HEK293T (cell line): ENCODE measurements around the gene GPHA2.

ENCODE experiments used
- CTCF ChIA-PET: fragments of 350-600 bp; formaldehyde crosslinking; extraction: SDS; loops from one replicate; lab custom pipeline; 2021; ENCODE audit warnings: antibody characterized with exemption, inconsistent platforms; lab: Yijun Ruan, JAX
- POLR2A ChIA-PET: fragments of 350-600 bp; formaldehyde crosslinking; extraction: SDS; loops from one replicate; lab custom pipeline; 2020; ENCODE audit warnings: antibody characterized with exemption, inconsistent platforms; lab: Yijun Ruan, JAX
- DNase-seq: peaks from one replicate; pipeline ENCODE4 v3.0.0; 2012; ENCODE audit warnings: mixed read lengths; ENCODE audit errors: extremely low spot score
- ARNT ChIP-seq: fragments of 450-650 bp; IDR thresholded peaks from 2 replicates; pipeline ENCODE4 v1.6.1; 2017; ENCODE audit warnings: mild to moderate bottlenecking
- BHLHE40 ChIP-seq: fragments of 450-650 bp; IDR thresholded peaks from 2 replicates; pipeline ENCODE4 v1.6.1; 2016; ENCODE audit warnings: mild to moderate bottlenecking, moderate library complexity, borderline replicate concordance
- CTBP1 ChIP-seq: fragments of 450-650 bp; IDR thresholded peaks from 2 replicates; pipeline ENCODE4 v1.6.1; 2016; ENCODE audit warnings: borderline replicate concordance
- ELF4 ChIP-seq: fragments of 450-650 bp; IDR thresholded peaks from 2 replicates; pipeline ENCODE4 v1.6.1; 2017; ENCODE audit warnings: antibody characterized with exemption
- FOXA1 ChIP-seq: fragments of 450-650 bp; IDR thresholded peaks from 2 replicates; pipeline ENCODE4 v1.6.1; 2016; ENCODE audit warnings: mild to moderate bottlenecking
- FOXK2 ChIP-seq: fragments of 450-650 bp; IDR thresholded peaks from 2 replicates; pipeline ENCODE4 v1.6.1; 2016; ENCODE audit warnings: mild to moderate bottlenecking
- FOXM1 ChIP-seq: fragments of 450-650 bp; IDR thresholded peaks from 2 replicates; pipeline ENCODE4 v1.6.1; 2017; ENCODE audit warnings: mild to moderate bottlenecking, borderline replicate concordance
- HDGF ChIP-seq: fragments of 450-650 bp; IDR thresholded peaks from 2 replicates; pipeline ENCODE4 v1.6.1; 2017; ENCODE audit warnings: antibody characterized with exemption, borderline replicate concordance
- L3MBTL2 ChIP-seq: fragments of 450-650 bp; conservative IDR thresholded peaks from 2 replicates; pipeline ENCODE4 v1.6.1; 2016; ENCODE audit warnings: mild to moderate bottlenecking
- LEF1 ChIP-seq: fragments of 450-650 bp; IDR thresholded peaks from 2 replicates; pipeline ENCODE4 v1.6.1; 2017; ENCODE audit warnings: mild to moderate bottlenecking, borderline replicate concordance
- NFRKB ChIP-seq: fragments of 450-650 bp; IDR thresholded peaks from 2 replicates; pipeline ENCODE4 v1.6.1; 2016; ENCODE audit warnings: mild to moderate bottlenecking, moderate library complexity
- SP1 ChIP-seq: fragments of 450-650 bp; IDR thresholded peaks from 2 replicates; pipeline ENCODE4 v1.6.1; 2017
- SUZ12 ChIP-seq: fragments of 450-650 bp; IDR thresholded peaks from 2 replicates; pipeline ENCODE4 v1.6.1; 2016; ENCODE audit warnings: mild to moderate bottlenecking
- TARDBP ChIP-seq: fragments of 450-650 bp; IDR thresholded peaks from 2 replicates; pipeline ENCODE4 v1.6.1; 2016
- ZNF384 ChIP-seq: fragments of 450-650 bp; IDR thresholded peaks from 2 replicates; pipeline ENCODE4 v1.6.1; 2016
- TF ChIP-seq, protein P1 (sequence below): fragments of 450-650 bp; IDR thresholded peaks from 2 replicates; pipeline ENCODE4 v1.6.1; 2016

Gene GPHA2

DNA sequence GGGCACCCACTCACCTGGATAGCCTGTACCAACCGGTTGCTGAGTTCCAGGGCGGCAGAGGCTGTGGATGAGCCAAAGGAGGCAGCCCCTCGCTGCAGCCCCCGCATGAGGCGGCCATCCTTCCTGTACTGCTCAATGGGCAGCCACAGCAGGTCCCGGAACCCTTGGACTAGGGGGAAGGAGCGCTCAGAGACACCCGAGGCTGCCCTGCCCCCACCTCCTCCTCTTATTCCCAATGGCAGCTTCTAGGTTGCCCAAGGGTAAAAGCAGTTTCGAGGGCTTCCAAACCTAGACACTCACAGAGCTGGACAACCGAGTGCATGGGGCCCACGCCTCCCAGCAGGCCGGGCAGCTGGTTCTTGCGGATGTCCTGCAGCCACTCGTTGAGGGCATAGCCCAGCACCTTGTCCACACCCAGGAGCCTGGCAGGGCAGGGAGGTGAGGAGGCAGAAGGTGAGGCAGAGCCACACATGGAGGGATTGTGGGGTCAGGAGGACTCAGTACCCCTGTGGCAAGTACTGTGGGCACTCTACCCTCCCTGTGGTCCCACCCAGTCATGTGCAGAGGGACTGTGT lies 39.2 kb downstream of the GPHA2 start:
- CTCF ChIA-PET: interaction anchor here (0.6 to 0.9 kb wide), 3 partner anchors 8 to 50 kb away, joined by 3 read pairs; no protein-coding TSS in a partner anchor
- POLR2A ChIA-PET: interaction anchor here (0.6 kb wide), 1 partner anchor 100 kb away, joined by 3 read pairs; the partner anchor contains the start of gene BATF2
- no peak for TF ChIP-seq SP1
- DNase-seq: no peak

DNA sequence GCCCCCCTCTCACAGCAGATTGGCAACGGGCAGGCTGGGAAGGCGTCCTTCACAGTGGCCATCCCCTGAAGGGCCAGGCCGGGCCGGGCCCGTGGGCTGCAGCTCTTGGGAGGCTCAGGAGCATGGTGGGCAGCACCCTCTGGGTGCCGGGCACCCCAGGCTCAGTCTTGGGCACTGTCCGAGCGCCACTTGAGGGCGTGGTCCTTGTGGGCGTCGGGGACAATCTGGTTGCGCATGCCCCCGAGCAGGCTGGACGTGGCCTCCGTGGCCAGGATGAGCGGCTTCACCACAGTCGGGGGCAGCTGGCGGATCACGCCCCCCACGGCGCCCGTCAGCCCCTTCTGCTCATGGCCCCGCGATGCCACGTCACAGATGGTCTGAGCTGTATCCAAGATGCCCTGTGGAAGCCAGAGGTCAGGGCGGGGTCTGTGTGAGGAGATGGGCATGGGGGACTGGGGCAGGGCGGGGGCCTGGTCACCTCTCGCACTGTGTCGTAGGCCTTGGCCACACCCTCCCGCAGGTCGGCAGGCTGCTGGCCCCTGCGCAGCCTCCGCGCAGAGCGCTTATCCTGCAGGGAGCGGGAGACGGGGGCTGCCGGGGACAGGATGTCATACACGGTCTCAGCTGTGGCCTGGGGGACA lies 40.8 kb downstream of the GPHA2 start:
- DNase-seq: no peak
- CTCF ChIA-PET: interaction anchor here (0.6 to 0.9 kb wide), 2 partner anchors 46 to 133 kb away, joined by 4 read pairs; no protein-coding TSS in a partner anchor
- TF ChIP-seq ZNF384 (no peak), FOXM1 (no peak), FOXA1 (no peak)
- POLR2A ChIA-PET: interaction anchor here (0.8 kb wide), 1 partner anchor 116 kb away, joined by 3 read pairs; the partner anchor contains the start of gene SF1

DNA sequence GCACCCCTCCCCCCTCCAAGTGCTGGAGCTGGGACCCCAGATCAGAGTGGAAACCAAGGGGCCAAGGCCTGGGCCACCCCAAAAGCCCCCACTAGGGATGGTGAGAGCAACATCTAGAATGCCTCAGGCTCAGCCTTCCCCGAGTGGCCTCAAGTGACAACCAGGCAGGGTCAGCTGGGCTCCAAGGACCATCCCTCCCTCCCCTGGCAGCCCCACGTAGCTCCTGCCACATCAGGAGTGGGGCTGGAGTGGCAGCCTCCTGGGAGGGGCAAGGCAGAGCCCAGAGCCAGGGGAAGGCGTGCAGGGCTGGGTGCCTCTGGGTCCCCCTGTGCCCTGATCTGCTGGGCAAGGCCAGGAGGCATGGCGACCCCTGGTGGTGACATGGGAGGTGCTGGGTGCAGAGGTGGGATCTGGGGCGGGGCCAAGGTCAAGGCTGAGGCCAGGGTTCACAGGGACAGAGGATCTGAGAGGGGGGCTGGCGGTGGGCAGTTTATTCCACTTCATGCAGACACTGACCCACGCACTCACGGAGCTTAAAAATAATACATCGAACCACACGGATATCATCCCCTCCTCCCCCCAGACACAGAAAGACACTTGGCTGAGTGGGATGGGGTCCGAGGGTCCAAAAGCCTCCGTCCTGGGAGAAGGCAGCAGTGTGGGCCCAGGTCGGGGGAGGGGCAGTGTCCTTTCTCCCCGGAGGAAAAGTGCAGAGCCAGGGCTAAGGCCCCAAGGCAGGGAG lies 41.5 kb downstream of the GPHA2 start:
- TF ChIP-seq HDGF: peak; percentile 72; the same call in 1 of the 2 replicates
- TF ChIP-seq NFRKB: no peak
- POLR2A ChIA-PET: no interaction called here
- peak; percentile 80 for DNase-seq
- CTCF ChIA-PET: interaction anchor here (0.6 to 1.9 kb wide), 6 partner anchors 9 to 134 kb away, joined by 4 to 8 read pairs (median 5); partner anchors contain the start of gene CDC42BPG

- no peak for DNase-seq
- POLR2A ChIA-PET: no interaction called here
- CTCF ChIA-PET: interaction anchor here (0.9 to 1.9 kb wide), 4 partner anchors 8 to 49 kb away, joined by 5 to 8 read pairs (median 6); partner anchors contain the start of gene CDC42BPG
- TF ChIP-seq TARDBP (no peak), ELF4 (no peak)
Measured at GRCh38 chr11:64893194-64894069, 42.3 kb downstream of the GPHA2 start.

GRCh38 chr11:64892838-64893193 lies 42.9 kb downstream of the GPHA2 start:
- ChIA-PET POLR2A (no interaction called here), CTCF (interaction anchor here (1.2 to 1.9 kb wide), 4 partner anchors 45 to 49 kb away, joined by 5 to 8 read pairs (median 6); partner anchors contain the start of gene CDC42BPG)
- TF ChIP-seq FOXM1: no peak
- TF ChIP-seq TARDBP: no peak
- TF ChIP-seq L3MBTL2: no peak
- TF ChIP-seq ARNT: no peak
- TF ChIP-seq SP1: no peak
- no peak for TF ChIP-seq LEF1
- TF ChIP-seq, protein P1, sequence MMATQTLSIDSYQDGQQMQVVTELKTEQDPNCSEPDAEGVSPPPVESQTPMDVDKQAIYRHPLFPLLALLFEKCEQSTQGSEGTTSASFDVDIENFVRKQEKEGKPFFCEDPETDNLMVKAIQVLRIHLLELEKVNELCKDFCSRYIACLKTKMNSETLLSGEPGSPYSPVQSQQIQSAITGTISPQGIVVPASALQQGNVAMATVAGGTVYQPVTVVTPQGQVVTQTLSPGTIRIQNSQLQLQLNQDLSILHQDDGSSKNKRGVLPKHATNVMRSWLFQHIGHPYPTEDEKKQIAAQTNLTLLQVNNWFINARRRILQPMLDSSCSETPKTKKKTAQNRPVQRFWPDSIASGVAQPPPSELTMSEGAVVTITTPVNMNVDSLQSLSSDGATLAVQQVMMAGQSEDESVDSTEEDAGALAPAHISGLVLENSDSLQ: no peak
- no peak for TF ChIP-seq SUZ12
- TF ChIP-seq ELF4: no peak
- no peak for TF ChIP-seq ZNF384
- TF ChIP-seq CTBP1: no peak
- no peak for DNase-seq

- POLR2A ChIA-PET: no interaction called here
Measured at GRCh38 chr11:64892411-64892831, 43.3 kb downstream of the GPHA2 start.

DNA sequence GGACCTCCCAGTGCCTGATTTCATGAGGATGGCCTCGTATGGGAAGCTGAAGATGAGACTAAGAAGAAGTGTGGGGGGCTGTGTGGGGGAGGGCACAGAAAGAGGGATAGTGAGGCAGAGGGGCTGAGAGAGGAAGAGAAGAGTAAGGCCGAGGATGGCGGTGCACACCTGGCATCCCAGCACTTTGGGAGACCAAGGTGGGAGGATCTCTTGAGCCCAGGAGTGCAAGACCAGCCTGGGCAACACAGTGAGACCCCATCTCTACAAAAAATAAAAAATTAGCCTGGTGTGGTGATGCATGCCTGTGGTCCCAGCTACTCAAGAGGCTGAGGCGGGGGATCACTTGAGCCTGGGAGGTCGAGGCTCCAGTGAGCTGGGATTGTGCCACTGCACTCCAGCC lies 43.8 kb downstream of the GPHA2 start:
- no peak for TF ChIP-seq ARNT
- no peak for TF ChIP-seq FOXK2
- no peak for TF ChIP-seq SUZ12
- TF ChIP-seq BHLHE40: no peak
- TF ChIP-seq, protein P1: no peak
- no peak for TF ChIP-seq NFRKB
- no peak for TF ChIP-seq ZNF384
- TF ChIP-seq CTBP1: no peak
- no peak for TF ChIP-seq TARDBP
- no peak for TF ChIP-seq ELF4
- no peak for TF ChIP-seq FOXA1
- TF ChIP-seq SP1: no peak
- TF ChIP-seq FOXM1: no peak
- no peak for TF ChIP-seq L3MBTL2
- no peak for TF ChIP-seq LEF1
- TF ChIP-seq HDGF: no peak
- no peak for DNase-seq
- ChIA-PET CTCF (interaction anchor here (1.2 kb wide), 1 partner anchor 44 kb away, joined by 5 read pairs; no protein-coding TSS in a partner anchor), POLR2A (no interaction called here)

More at GRCh38 chr11:64892411-64892831, 43.3 kb downstream of the GPHA2 start:
- CTCF ChIA-PET: interaction anchor here (1.2 to 1.9 kb wide), 3 partner anchors 44 to 48 kb away, joined by 5 to 6 read pairs (median 5); partner anchors contain the start of gene CDC42BPG
- TF ChIP-seq SP1 (no peak), ARNT (no peak), NFRKB (no peak), SUZ12 (no peak), ZNF384 (no peak), CTBP1 (no peak), L3MBTL2 (no peak)
- TF ChIP-seq, protein P1: no peak
- DNase-seq: no peak
